ENCODE measurements around the gene A4GALT.

Gene A4GALT

GRCh38 chr22:42648368-42649245, 72.1 kb downstream of the A4GALT start:
- H3K9me3 ChIP-seq (ENCODE audit: control insufficient read depth, low read length): no peaks in the 10 kb centered on the region
- H3K36me3 ChIP-seq (ENCODE audit: control insufficient read depth, insufficient read depth, low read length): no peaks in the 10 kb centered on the region
- peak overlapping the region; percentile 74 for H3K4me3 ChIP-seq (ENCODE audit: extremely low read depth, insufficient read depth, low read length, poor library complexity, severe bottlenecking)
- 10 to 11% methylated on average over 27 to 32 of the region's 49 CpGs for WGBS, 2 experiments (ENCODE audit: insufficient coverage in 2 of 2)
- peak overlapping the region; percentile 41 for H3K27ac ChIP-seq (ENCODE audit: low read depth, low read length, severe bottlenecking)
- peaks cover 43% of the 10 kb centered on the region for H3K4me1 ChIP-seq (ENCODE audit: control insufficient read depth, insufficient read depth, low read length, poor library complexity, severe bottlenecking)

GRCh38 chr22:42648017-42648367, 72.7 kb downstream of the A4GALT start:
- Histone ChIP-seq H3K4me3 (ENCODE audit: extremely low read depth, insufficient read depth, low read length, poor library complexity, severe bottlenecking) (peak overlapping the region; percentile 74), H3K4me1 (ENCODE audit: control insufficient read depth, insufficient read depth, low read length, poor library complexity, severe bottlenecking) (peaks cover 45% of the 10 kb centered on the region), H3K36me3 (ENCODE audit: control insufficient read depth, insufficient read depth, low read length) (no peaks in the 10 kb centered on the region), H3K27ac (ENCODE audit: low read depth, low read length, severe bottlenecking) (no peak overlapping the region), H3K9me3 (ENCODE audit: control insufficient read depth, low read length) (no peaks in the 10 kb centered on the region)
- 80 to 100% methylated on average over 1 to 2 of the region's 4 CpGs for WGBS, 2 experiments (ENCODE audit: insufficient coverage in 2 of 2)

DNA sequence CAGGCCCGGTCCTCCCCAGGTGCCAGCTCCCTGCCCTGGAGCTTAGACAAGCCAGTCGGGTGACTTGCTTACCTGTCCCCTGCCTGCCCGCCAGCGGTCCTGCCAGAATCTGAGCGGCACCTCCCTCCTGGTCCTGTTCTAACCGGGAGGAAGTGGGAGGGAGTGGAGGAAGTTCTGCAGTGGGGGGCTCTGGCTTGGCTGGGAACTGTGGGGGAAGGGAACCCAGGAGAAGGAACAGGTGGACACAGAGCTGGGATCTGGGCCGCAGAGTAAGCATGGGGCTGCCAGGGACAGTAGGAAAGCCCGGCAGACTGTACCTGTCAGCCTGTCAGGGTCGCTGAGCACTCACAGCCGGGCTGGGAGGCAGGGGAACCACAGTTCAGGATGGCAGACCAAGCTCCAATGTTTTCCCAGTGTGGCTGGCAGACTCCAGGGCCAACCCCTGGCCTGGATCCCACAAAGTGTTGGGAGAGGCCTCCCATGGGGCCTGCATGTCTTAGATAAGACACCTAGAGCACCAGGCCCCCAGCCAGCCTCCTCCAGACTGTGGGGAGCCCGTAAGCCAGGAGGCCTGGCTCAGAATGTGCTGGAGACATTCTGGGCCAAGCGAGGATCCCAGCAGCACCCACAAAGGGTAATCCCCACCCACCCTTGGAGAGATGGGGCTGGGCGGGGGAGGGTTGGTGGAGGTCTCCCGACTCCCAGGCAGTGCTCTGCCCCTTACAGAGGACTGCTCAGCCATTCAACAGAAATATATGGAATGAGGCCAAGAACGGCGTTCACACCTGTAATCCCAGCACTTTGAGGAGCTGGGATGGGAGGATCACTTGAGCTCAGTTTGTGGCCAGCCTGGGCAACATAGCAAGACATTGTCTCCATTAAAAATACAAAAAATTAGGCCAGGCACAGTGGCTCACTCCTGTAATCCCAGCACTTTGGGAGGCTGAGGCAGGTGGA, 73.8 kb downstream of the A4GALT start:
- WGBS, 2 experiments (ENCODE audit: insufficient coverage in 2 of 2): 91 to 92% methylated on average over 10 to 13 of the region's 16 CpGs
- Histone ChIP-seq H3K4me1 (ENCODE audit: control insufficient read depth, insufficient read depth, low read length, poor library complexity, severe bottlenecking) (peaks cover 45% of the 10 kb centered on the region), H3K9me3 (ENCODE audit: control insufficient read depth, low read length) (no peaks in the 10 kb centered on the region), H3K36me3 (ENCODE audit: control insufficient read depth, insufficient read depth, low read length) (no peaks in the 10 kb centered on the region), H3K27ac (ENCODE audit: low read depth, low read length, severe bottlenecking) (no peak overlapping the region), H3K4me3 (ENCODE audit: extremely low read depth, insufficient read depth, low read length, poor library complexity, severe bottlenecking) (no peak overlapping the region)

- no peak overlapping the region for H3K4me3 ChIP-seq (ENCODE audit: extremely low read depth, insufficient read depth, low read length, poor library complexity, severe bottlenecking)
- 92 to 94% methylated on average over 11 to 12 of the region's 13 CpGs for WGBS, 2 experiments (ENCODE audit: insufficient coverage in 2 of 2)
- H3K9me3 ChIP-seq (ENCODE audit: control insufficient read depth, low read length): no peaks in the 10 kb centered on the region
- H3K27ac ChIP-seq (ENCODE audit: low read depth, low read length, severe bottlenecking): no peak overlapping the region
- H3K4me1 ChIP-seq (ENCODE audit: control insufficient read depth, insufficient read depth, low read length, poor library complexity, severe bottlenecking): peaks cover 45% of the 10 kb centered on the region
- H3K36me3 ChIP-seq (ENCODE audit: control insufficient read depth, insufficient read depth, low read length): no peaks in the 10 kb centered on the region
Observed at GRCh38 chr22:42645938-42646568, 74.6 kb downstream of the A4GALT start.

DNA sequence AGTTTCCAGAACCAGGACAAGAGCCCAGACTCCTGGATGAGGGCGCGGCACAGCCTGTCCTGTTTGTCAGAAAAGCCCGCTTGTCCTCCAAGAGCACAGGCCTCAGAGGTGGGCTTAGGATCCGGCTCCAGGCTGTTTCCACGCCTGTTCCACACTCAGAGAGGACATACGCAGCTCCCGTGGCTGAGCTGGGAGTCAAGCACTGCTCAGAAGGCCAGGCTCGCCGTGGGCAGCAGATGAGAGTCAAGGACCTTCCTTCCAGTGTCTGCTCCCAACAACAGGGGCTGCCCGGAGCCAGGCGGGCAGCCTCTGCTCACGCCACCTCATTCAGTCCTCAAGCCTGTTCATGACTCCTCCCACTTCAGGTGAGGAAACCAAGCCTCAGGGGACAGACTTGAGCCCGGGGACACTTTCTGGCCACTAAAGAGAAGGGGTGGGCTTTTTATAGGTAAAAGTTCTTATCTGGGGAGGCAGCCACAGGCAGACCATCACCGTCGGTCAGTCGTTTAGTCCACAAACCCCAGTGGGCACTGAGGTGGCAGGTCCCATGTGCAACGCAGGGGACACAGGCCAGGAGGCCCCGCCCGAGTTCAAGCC, 75.2 kb downstream of the A4GALT start:
- Histone ChIP-seq H3K4me1 (ENCODE audit: control insufficient read depth, insufficient read depth, low read length, poor library complexity, severe bottlenecking) (peaks cover 45% of the 10 kb centered on the region), H3K4me3 (ENCODE audit: extremely low read depth, insufficient read depth, low read length, poor library complexity, severe bottlenecking) (no peak overlapping the region), H3K9me3 (ENCODE audit: control insufficient read depth, low read length) (no peaks in the 10 kb centered on the region), H3K27ac (ENCODE audit: low read depth, low read length, severe bottlenecking) (no peak overlapping the region), H3K36me3 (ENCODE audit: control insufficient read depth, insufficient read depth, low read length) (peaks cover 5% of the 10 kb centered on the region)
- WGBS, 2 experiments (ENCODE audit: insufficient coverage in 2 of 2): 79 to 86% methylated on average over 15 of the region's 19 CpGs

DNA sequence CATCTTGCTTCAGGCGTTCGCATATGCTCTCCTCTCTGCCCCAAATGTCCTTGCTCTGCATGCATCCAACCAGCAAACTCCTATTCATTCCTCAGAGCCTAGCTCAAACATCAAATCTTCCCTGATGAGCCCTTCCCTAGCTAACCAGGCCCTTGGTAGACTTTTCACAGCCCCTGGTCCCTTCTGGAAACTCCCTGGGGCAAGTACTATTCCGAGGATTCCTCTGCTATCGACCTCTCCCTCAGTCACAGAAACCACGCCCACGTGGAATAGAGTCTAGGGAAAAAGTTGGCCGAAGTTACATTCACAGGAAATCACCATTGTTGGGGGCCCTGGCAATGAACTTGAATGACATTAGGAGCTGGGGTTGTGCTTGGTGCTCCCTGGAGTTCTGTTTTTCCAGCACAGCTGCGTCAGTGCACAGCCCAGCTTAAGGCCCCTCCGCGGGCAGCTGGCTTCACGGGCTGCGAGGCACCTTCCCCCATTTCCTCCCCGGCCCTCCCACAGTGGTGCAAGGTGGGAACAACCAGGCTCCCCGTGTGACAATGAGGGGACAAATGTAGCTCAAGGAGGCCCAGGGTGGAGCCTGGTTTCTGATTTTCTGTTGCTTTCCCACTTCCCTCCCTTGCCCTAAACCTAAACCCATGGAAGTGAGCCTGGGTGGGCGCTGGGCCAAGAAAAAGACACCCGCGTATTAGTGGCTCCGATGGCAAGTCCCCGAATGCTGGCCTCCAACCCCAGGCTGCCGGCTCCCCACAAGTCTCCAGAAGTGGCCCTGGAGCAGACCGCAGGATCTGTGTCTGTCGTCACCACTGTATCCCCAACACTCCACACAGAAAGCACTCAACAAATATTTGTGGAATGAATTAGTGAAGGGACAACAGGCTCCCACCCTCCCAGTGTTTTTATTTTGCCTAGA, 76.0 kb downstream of the A4GALT start:
- 70 to 85% methylated on average over 14 of the region's 22 CpGs for WGBS, 2 experiments (ENCODE audit: insufficient coverage in 2 of 2)
- peak overlapping the region; percentile 53 for H3K27ac ChIP-seq (ENCODE audit: low read depth, low read length, severe bottlenecking)

GRCh38 chr22:42643634-42644421, 76.8 kb downstream of the A4GALT start:
- 95 to 96% methylated on average over 10 to 14 of the region's 14 CpGs for WGBS, 2 experiments (ENCODE audit: insufficient coverage in 2 of 2)
- Histone ChIP-seq H3K4me1 (ENCODE audit: control insufficient read depth, insufficient read depth, low read length, poor library complexity, severe bottlenecking) (peaks cover 45% of the 10 kb centered on the region), H3K27ac (ENCODE audit: low read depth, low read length, severe bottlenecking) (no peak overlapping the region), H3K36me3 (ENCODE audit: control insufficient read depth, insufficient read depth, low read length) (peaks cover 5% of the 10 kb centered on the region), H3K4me3 (ENCODE audit: extremely low read depth, insufficient read depth, low read length, poor library complexity, severe bottlenecking) (no peak overlapping the region), H3K9me3 (ENCODE audit: control insufficient read depth, low read length) (no peaks in the 10 kb centered on the region)

More for the DNA sequence above, 76.0 kb downstream of the A4GALT start:
- Histone ChIP-seq H3K9me3 (ENCODE audit: control insufficient read depth, low read length) (no peaks in the 10 kb centered on the region), H3K36me3 (ENCODE audit: control insufficient read depth, insufficient read depth, low read length) (peaks cover 5% of the 10 kb centered on the region), H3K4me1 (ENCODE audit: control insufficient read depth, insufficient read depth, low read length, poor library complexity, severe bottlenecking) (peaks cover 45% of the 10 kb centered on the region), H3K4me3 (ENCODE audit: extremely low read depth, insufficient read depth, low read length, poor library complexity, severe bottlenecking) (no peak overlapping the region)

DNA sequence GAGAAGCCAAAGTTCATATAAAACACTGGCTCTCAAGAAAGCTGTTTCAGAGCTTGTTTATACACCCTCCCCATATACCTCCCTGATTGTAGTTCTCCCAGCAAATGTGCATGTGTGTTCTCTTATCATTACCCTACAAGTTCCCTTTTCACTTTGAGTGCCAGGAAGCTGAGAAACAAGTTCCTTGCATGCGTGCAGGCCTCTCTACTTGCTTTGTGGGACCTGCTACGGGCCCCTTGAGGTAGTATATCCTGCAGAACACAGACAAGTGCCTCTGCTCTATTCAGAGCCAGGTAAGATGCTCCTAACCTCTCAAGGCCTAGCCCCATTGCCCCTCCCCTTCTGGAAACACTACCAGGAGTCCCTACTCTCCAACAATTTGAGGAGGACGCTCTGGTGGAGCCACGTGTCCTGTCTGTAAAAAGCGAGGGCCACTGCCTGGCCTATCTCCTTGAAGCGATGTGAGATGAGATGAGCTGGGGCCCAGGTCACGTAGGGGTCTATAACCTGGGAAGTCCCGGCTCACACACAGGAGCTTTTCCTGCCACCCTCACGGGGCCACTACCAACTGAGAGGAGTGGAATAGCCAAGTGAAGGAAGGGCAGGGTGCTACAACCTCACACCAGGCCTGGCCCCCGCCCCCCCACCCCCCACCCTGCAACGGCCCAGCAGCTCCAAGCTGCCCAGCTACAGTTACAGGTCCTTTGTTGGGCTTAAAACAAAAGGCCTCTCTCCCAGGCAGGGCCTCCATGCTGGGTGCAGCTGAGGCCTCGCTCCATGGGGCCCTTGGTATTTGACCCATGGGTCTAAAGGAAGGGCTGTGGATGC, 77.7 kb downstream of the A4GALT start:
- H3K4me3 ChIP-seq (ENCODE audit: extremely low read depth, insufficient read depth, low read length, poor library complexity, severe bottlenecking): no peak overlapping the region
- no peaks in the 10 kb centered on the region for H3K9me3 ChIP-seq (ENCODE audit: control insufficient read depth, low read length)
- peaks cover 41% of the 10 kb centered on the region for H3K4me1 ChIP-seq (ENCODE audit: control insufficient read depth, insufficient read depth, low read length, poor library complexity, severe bottlenecking)
- WGBS, 2 experiments (ENCODE audit: insufficient coverage in 2 of 2): 83 to 87% methylated on average over 5 to 9 of the region's 12 CpGs
- no peak overlapping the region for H3K27ac ChIP-seq (ENCODE audit: low read depth, low read length, severe bottlenecking)
- peaks cover 5% of the 10 kb centered on the region for H3K36me3 ChIP-seq (ENCODE audit: control insufficient read depth, insufficient read depth, low read length)
